GM18868 (cell line): ENCODE measurements around the gene TCF7L2.

Source experiments
- ATAC-seq: cut with Tn5 transposase; IDR thresholded peaks from one replicate; pipeline ENCODE4 v1.9.1; 2021; ENCODE audit warnings: mild to moderate bottlenecking, moderate library complexity; ENCODE audit not compliant: unreplicated experiment

Gene TCF7L2

GRCh38 chr10:112963835-112964234 is 13.8 kb downstream of the TCF7L2 start:
- no peak for ATAC-seq

- no peak for ATAC-seq
Measured at GRCh38 chr10:112964482-112964881, 14.4 kb downstream of the TCF7L2 start.

- ATAC-seq, result no peak
Measured at GRCh38 chr10:112966194-112966855, 16.3 kb downstream of the TCF7L2 start.

GRCh38 chr10:112967200-112967599 is 17.2 kb downstream of the TCF7L2 start:
- no peak for ATAC-seq

GRCh38 chr10:112969131-112969530 is 19.1 kb downstream of the TCF7L2 start:
- no peak for ATAC-seq

GRCh38 chr10:112969542-112969941 is 19.5 kb downstream of the TCF7L2 start:
- ATAC-seq, result no peak

GRCh38 chr10:112970021-112970420 is 20.0 kb downstream of the TCF7L2 start:
- ATAC-seq, result no peak

GRCh38 chr10:112972606-112973005 is 22.6 kb downstream of the TCF7L2 start:
- no peak for ATAC-seq

- no peak for ATAC-seq
Measured at GRCh38 chr10:112973046-112973445, 23.0 kb downstream of the TCF7L2 start.

GRCh38 chr10:112973805-112974204 is 23.8 kb downstream of the TCF7L2 start:
- ATAC-seq, result no peak

GRCh38 chr10:112977426-112977898 is 27.4 kb downstream of the TCF7L2 start:
- ATAC-seq, result no peak

- no peak for ATAC-seq
Measured at GRCh38 chr10:112979927-112980326, 29.9 kb downstream of the TCF7L2 start.

- ATAC-seq, result no peak
Measured at GRCh38 chr10:112980937-112981336, 30.9 kb downstream of the TCF7L2 start.

- peak; percentile 95 for ATAC-seq
Measured at GRCh38 chr10:112981553-112981952, 31.5 kb downstream of the TCF7L2 start.

GRCh38 chr10:112983444-112984056 is 33.5 kb downstream of the TCF7L2 start:
- ATAC-seq, result no peak

- ATAC-seq, result no peak
Measured at GRCh38 chr10:112984756-112985155, 34.7 kb downstream of the TCF7L2 start.

GRCh38 chr10:112985690-112986543 is 35.9 kb downstream of the TCF7L2 start:
- peak; percentile 57 for ATAC-seq

- ATAC-seq, result no peak
Measured at GRCh38 chr10:112986544-112987190, 36.6 kb downstream of the TCF7L2 start.

GRCh38 chr10:112988839-112989406 is 38.9 kb downstream of the TCF7L2 start:
- ATAC-seq, result no peak

- no peak for ATAC-seq
Measured at GRCh38 chr10:112989826-112990225, 39.8 kb downstream of the TCF7L2 start.

- ATAC-seq, result no peak
Measured at GRCh38 chr10:112990271-112990670, 40.2 kb downstream of the TCF7L2 start.
